GM21825 (cell line): ENCODE results near the gene CCNB2.
A peak's percentile ranks its signal among the peaks of the same experiment; 100 is the strongest.
"Not testable (repeated sequence)": the region's sequence is repeated elsewhere in the genome, so short reads cannot be mapped to it uniquely, and the experiment has no call there.

Experiments
- ATAC-seq: cut with Tn5 transposase; IDR thresholded peaks from one replicate; pipeline ENCODE4 v1.9.1; 2021; ENCODE audit warnings: mild to moderate bottlenecking, moderate library complexity; ENCODE audit not compliant: unreplicated experiment

The CCNB2 gene

DNA sequence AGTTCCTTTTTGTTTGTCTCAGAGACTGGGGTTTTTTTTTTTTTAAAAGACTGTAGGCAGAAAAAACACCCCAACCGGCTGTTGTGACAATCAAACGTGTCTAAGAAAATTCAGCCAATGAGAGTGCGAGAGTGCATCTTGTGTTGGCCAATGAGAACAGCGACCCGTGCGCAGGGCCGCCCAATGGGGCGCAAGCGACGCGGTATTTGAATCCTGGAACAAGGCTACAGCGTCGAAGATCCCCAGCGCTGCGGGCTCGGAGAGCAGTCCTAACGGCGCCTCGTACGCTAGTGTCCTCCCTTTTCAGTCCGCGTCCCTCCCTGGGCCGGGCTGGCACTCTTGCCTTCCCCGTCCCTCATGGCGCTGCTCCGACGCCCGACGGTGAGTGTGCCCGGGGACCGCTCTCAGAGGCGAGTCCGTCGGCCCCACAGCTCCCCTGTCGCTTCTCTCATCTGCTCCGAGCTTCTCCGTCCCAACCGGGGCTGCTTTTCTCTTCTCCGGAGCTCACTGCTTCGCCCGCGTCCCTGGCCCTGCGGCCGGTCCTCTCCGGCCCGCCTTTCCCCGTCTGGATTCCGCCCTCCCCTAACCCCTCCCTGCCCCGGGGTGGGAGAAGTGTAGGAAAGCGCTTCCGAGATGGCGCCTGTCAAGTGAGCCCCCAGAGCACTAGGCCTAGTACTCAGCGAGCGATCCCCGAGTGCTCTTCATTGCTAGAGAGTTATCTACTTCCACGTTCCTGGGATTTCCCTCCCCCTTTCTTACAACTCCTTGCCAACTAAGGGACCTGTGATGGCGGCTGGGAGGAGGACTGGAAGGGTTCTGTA, at the start of gene CCNB2:
TSS of gene CCNB2 (plus strand) at position 235 of the 821 bp plus-strand sequence. CDS start at position 358, 123 bp downstream.
- peak; percentile 94 for ATAC-seq

DNA sequence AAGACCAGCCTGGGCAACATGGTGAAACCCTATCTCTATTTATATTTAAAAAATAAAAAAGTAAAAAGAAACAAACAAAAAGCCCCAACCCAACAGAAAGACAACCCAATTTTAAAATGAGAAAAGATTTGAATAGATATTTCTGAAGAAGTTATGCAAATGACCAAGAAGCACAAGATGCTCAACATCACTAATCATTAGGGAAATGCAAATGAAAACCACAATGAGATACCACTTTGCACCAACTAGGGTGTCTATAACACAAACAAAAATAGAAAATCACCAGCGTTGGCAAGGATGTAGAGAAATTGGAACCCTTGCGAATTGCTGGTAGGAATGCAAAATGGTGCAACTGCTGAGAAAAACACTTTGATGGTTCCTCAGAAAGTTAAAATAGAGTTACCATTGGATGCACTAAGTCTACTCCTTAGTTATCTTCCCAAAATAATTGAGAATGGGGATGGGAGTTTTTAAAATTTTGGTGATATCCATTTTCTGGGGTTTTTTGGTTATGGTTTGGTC, 45.8 kb upstream of the CCNB2 start:
- ATAC-seq = no peak

DNA sequence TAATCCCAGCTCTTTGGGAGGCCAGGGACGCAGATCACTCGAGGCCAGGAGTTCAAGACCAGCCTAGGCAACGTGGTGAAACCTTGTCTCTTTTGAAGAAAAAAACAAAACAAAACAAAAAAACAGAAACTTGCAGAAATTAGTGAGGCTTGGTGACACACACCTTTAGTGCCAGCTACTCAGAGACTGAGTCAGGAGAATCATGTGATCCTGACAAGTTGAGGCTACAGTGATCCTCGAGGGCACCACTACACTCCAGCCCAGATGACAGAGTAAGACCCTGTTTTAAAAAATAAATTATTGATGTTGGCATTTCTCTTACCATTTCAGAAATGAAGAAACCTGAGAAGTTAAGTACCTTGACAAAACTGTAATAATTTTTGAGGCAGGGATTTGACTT, 44.6 kb upstream of the CCNB2 start:
- ATAC-seq = no peak

DNA sequence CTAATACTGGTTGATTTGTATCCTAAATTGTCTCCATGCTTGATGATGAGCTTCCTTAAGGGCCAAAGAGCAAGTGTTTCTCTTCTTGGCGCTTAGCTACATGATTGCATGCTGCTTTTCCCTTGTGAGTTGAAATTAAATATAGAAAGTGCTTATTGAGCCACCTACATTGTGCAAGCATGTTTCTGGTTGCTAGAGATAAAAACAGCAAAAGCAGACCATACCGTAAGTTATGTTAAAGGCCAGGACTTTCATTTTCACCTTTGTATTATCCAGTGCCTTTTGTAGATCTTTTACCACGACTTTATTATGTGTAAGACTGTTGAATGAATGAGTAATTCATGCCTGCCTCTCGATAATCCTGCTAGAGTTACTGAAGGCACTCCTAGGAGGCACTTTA, 41.9 kb upstream of the CCNB2 start:
- no peak for ATAC-seq

DNA sequence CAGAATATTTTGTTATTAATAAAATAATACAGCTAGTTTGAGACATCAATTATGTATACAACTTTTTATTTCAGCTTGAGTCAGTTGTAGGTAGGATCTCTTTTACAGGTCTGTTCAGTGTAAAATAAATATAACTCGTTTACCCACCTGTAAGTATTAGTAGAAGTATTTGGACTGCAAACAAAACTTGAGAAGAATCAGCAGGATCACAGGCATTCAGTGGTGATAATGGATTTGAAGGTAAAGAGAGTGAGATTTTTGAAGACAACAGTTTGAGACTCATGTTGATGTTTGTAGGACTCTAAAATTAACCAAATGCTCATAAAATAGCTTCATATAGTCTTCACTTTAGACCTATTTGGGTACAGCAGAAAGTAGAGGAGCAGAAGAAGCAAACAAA, 35.5 kb upstream of the CCNB2 start:
- no peak for ATAC-seq

DNA sequence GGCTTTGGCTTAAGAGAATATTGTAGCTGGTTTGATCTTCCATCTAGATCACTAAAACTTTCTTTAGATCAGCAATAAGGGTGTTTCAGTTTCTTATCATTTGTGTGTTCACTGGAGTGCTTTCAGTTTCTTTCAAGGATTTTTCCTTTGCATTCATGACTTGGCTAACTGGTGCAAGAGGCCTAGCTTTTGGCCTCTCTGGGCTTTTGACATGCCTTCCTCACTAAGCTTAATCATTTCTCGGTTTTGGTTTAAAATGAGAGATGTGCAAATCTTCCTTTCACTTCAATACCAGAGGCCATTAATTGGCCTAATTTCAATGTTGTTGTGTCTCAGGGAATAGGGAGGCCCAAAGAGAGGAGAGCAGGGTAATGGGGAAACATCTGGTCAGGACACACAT, 30.3 kb upstream of the CCNB2 start:
- ATAC-seq = no peak

DNA sequence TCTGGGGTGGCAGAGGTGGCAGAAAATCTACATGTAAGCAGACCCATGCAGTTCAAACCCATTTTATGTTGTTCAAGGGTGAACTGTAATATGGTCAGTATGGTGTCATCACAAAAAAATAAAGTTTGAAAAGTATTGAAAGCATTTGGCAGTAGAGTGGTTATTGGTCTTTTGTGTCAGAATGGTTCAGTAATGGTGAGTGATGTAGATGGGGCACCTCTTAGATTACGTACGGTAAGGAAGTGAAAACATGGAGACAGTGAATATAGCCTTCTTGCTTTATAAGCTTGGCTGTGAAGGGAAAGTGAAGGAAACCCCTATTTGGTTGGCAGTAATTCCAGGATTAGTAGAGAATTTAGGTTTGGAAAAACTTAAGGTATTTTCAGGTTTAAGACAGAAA, 17.2 kb upstream of the CCNB2 start:
- ATAC-seq = no peak

DNA sequence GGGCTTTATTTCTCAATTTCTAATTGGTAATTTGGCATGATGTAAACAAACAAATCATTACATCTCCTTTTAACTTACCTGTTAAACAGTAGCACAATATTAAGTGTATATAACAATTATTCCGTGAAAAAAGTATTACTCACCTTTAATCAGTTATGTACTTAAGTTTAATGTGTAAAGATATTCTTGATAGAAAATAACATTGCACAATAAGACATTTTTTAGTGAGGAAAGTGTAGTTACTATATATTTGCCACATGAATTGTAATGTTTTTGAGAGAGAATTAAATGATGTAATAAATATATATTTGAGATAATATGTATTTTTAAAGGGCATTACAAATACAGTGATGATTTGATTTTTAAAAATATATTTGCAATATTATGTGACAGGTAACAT, 10.9 kb upstream of the CCNB2 start:
- ATAC-seq = no peak

DNA sequence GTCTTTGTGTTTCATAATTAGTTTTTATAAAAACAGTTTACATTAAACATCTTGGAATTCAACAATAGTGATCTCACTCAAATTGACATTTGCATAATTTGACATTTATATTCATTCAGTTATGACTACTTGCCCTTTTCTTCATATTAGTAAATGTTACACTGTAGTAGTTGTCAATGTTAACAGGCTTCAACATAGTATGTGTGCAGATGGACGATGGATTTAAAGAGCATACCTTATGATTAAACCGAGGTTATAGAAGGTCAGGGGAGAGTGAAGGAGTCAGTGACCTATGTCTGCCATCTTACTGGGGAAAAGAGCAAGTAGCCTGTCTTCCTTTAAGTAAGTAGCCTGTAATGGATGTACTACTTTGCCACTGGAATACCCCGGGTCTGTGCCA, 8.5 kb upstream of the CCNB2 start:
- ATAC-seq = no peak

DNA sequence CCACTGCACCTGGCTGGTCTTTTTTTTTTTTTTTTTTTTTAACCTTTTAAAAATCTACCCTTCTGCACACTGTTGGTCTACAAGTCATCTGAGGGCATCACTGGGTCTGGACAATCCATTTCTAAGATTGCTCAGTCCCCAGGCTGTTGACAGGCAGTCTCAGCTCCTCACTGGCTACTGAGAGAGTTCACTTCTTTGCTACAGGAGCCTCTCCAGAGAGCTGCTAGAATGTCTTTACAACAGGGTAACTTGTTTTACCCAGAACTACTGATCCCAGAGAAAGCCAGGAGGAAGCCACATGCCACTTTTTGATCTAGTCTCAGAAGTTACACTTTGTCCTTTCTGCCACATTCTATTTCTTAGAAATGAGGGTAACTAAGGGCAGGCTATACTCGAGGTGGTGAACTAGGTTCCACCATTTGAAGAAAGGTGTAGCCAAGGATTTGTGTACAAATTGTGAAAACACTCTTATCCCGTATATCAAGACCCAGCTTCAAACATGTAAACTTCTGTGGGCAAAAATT, 5.7 kb upstream of the CCNB2 start:
- no peak for ATAC-seq

DNA sequence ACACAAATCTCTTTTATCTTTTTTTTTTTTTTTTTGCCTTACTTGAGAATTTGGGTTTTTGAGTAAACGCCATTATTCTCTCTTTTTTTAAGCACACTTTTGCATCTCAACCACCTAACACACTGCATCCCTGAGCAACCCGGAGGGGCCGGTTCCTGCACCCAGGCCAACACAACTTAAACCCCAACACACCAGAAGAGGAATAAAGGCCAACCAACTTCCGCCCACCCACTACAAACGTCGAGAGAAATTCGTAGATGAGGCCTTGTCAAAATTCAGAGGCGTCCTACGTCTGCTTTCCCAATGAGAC, 389 bp upstream of the CCNB2 start:
- ATAC-seq = peak; percentile 21

DNA sequence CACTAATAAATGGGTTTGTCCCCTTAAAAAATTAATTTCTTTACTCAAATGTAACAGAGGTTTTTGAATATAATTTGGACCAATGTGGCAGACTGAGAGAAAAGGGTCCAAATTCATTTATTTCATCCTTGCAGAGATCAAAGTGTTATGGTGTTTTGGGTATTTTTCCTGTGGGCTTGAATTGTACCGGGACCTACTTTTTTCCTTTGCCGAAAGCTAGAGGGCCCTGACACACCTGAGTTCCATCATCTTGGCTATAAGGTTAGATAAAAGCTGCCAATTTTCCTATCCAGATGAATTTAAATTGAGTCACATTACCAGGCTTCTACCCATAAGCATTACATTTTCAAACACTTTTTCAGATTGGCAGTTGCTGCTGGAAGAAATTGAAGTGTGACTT, 908 bp downstream of the CCNB2 start:
- ATAC-seq = no peak

DNA sequence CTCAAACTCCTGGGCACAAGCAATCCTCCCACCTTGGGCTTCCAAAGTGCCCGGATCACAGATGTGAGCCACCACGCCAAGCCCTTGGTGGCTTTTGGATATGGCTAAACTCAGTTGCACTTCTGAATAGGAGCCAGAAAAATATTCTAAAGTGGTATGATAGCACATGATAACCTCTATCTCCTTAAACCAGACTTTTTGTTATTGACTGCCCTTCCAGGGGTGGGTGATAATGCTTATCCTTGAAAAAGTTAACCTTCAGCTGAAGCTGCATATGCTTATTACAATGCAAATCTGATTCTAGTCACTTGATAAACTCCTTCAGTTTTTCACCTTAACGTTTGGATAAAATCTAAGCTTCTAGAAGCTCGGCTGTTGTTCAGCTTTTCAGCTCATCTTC, 6.3 kb downstream of the CCNB2 start:
- ATAC-seq = no peak

DNA sequence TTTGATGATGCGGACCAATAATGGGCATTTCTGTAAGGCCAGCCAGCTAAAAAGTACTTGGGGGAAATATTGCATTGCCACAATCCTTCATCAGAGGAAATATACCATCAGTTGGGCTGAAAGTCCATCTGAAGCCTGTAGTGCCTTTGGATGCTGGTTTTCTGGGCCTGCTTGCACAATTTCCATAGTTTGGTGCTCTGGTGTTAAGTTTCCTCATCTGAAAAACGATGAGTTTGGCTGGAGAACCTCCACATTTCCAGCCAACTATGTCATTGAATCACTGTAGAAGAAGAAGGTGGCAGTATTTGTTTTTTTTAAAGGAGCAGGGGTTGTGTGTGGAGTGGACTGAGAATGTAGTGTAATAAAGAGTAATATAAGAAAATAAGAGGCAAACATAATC, 10.1 kb downstream of the CCNB2 start:
- ATAC-seq = no peak

DNA sequence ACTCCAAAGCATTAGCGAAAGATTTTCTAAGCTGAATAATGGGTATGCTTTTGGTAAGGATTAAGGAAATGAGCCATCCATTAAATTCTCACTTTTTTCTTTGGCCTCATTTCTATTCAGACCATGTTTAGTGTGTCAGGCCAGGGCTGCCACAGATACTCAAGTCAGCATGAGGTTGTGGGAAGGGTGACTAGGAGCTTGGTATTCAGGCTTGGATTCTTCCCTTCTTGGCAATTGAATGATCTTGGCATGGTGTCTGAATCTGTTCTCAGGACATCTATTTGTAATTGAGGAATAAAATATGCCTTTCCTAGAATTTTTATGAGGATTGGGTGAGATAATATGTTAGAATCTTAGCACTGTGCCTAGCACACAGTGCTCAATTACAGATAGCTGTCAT, 11.2 kb downstream of the CCNB2 start:
- no peak for ATAC-seq

DNA sequence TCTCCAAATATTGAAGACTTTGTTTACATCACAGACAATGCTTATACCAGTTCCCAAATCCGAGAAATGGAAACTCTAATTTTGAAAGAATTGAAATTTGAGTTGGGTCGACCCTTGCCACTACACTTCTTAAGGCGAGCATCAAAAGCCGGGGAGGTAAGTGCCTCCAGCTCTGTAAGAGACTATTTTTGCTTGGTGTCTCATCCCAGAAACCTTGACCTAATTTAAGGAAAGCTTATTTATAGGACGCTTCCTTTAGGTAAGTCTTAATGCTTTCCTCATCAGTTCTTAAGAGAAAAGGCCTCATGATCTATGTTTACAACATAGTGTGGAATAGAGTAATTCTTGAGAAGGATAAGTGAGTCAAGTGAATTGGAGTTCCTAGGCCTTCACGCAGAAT, 11.8 kb downstream of the CCNB2 start:
- no peak for ATAC-seq

DNA sequence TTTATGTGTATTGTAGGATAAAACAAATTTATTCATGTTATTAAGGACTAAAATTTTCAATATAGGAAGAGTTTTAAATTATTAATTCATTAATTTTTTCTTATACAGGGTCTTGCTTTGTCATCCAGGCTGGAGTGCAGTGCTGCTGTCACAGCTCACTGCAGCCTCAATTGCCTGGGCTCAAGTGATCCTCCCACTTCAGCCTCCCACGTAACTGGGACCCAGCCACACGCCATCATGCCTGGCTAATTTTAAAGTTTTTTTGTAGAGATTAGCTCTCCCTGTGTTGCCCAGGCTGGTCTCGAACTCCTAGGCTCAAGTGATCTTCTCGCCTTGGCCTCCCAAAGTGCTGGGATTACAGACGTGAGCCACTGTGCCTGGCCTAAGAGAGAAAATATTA, 14.7 kb downstream of the CCNB2 start:
- ATAC-seq = no peak

DNA sequence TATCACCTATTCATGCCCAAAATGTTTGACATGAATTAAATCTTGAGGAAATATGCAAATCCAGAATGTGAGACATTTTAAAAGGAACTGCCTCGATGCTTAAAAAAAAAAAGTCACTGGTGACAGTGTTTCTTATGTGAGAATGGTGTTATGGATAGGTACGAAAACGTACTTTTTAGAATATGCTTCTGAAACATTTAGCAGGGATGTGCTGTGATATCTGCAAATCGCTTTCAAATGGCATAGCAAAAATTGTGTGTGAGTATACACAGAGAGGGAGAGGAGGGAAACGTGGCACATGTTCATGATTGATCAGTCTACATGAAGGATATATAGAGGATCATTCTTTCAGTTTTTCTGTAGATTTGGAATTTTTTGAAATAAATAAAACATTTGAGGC, 16.0 kb downstream of the CCNB2 start:
- ATAC-seq = no peak

DNA sequence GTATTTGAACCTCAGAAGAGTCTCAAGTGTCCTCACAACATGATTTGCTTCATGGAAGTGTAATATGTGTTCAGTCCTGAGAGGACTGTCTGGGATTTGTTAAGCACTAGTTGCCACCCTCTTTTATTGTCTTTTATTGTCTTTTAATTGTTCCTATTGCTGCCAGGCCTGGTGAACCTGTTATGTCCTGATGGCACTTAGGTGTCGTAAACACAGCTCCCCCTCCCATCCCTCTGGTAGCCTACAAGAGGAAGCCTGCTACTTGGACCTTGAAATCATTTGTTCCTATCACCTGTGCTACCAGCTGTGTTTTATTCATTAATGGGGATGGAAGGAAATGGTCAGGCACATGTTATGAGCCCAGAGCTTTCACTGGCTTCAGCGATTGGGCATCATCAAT, 19.3 kb downstream of the CCNB2 start:
- ATAC-seq = no peak

DNA sequence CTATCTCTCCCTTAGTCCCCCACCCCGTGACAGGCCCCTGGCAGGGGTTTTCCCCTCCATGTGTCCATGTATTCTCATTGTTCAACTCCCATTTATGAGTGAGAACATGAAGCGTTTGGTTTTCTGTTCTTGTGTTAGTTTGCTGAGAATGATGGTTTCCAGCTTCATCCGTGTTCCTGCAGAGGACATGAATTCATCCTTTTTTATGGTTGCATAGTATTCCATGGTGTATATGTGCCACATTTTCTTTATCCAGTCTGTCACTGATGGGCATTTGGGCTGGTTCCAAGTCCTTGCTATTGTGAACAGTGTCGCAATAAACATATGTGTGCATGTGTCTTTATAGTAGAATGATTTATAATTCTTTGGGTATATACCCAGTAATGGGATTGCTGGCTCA, 20.7 kb downstream of the CCNB2 start:
- not testable (repeated sequence) for ATAC-seq

DNA sequence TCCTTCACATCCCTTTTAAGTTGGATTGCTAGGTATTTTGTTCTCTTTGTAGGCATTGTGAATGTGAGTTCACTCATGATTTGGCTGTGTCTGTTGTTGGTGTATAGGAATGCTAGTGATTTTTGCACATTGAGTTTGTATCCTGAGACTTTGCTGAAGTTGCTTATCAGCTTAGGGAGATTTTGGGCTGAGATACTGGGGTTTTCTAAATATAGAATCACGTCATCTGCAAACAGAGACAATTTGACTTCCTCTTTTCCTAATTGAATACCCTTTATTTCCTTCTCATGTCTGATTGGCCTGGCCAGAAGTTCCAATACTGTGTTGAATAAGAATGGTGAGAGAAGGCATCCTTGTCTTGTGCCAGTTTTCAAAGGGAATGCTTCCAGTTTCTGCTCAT, 22.3 kb downstream of the CCNB2 start:
- not testable (repeated sequence) for ATAC-seq

DNA sequence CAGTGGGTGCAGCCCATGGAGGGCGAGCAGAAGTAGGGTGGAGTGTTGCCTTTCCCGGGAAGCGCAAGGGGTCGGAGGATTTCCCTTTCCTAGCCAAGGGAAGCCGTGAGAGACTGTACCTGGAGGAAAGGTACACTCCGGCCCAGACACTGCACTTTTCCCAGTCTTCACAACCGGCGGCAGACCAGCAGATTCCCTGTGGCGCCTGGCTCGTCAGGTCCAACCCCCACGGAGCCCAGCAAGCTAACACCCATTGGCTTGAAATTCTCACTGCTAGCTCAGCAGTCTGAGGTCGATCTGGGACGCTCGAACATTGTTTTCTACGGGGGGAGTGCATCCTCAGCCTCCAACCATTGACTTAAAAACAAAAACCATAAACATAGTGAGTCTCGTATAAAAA, 26.5 kb downstream of the CCNB2 start:
- no peak for ATAC-seq
